IPS-18c (cell line): ENCODE measurements around the gene ZBTB45.
"Not testable (repeated sequence)": the region's sequence is repeated elsewhere in the genome, so short reads cannot be mapped to it uniquely, and the experiment has no call there.

ENCODE experiments used
- H3K4me3 ChIP-seq: 2 replicates; pipeline ENCODE4 v1.7.0; 2013; ENCODE audit warnings: low read depth, mild to moderate bottlenecking, low read length, moderate library complexity; ENCODE audit not compliant: insufficient read depth
- H3K9me3 ChIP-seq: one replicate; pipeline ENCODE4 v1.6.1; 2013; ENCODE audit warnings: mild to moderate bottlenecking, low read length, moderate library complexity; ENCODE audit not compliant: control insufficient read depth, insufficient read depth

ZBTB45 gene

GRCh38 chr19:58518256-58519086 lies 1.1 kb downstream of the ZBTB45 start:
- Histone ChIP-seq H3K4me3 (peak overlapping the region; percentile 95), H3K9me3 (peaks cover 3% of the 10 kb centered on the region)

GRCh38 chr19:58516964-58517833 lies 2.4 kb downstream of the ZBTB45 start:
- Histone ChIP-seq H3K9me3 (peaks cover 3% of the 10 kb centered on the region), H3K4me3 (no peak overlapping the region)

GRCh38 chr19:58516246-58516836 lies 3.3 kb downstream of the ZBTB45 start:
- no peak overlapping the region for H3K4me3 ChIP-seq
- H3K9me3 ChIP-seq, result peaks cover 3% of the 10 kb centered on the region

DNA sequence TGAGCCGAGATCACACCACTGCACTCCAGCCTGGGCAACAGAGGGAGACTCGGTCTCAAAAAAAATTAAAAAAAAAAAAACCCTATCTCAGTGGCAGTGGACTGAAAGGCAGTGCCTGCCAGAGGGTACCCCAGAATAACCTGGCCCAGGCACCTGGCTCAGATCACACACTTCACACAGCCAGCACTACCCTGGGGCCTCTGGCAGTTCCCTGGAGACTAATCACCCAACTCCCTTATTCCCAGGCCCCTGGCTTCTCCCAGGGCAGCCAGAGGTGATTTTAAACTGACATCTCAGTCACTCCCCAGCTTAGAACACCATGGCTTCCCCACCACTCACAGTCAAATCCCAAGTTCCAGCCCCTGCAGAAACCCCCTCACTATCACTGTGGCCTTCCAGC lies 4.4 kb downstream of the ZBTB45 start:
- 0 out of 2 replicates have a peak overlapping the region, but pooled peaks have one; percentile 32 for H3K4me3 ChIP-seq

GRCh38 chr19:58514564-58515022 lies 5.0 kb downstream of the ZBTB45 start:
- Histone ChIP-seq H3K4me3 (peak overlapping the region; percentile 45), H3K9me3 (peaks cover 3% of the 10 kb centered on the region)

More for the DNA sequence above, 4.4 kb downstream of the ZBTB45 start:
- H3K9me3 ChIP-seq, result peaks cover 3% of the 10 kb centered on the region

GRCh38 chr19:58513694-58514563 lies 5.7 kb downstream of the ZBTB45 start:
- H3K9me3 ChIP-seq, result peaks cover under 1% of the 10 kb centered on the region

DNA sequence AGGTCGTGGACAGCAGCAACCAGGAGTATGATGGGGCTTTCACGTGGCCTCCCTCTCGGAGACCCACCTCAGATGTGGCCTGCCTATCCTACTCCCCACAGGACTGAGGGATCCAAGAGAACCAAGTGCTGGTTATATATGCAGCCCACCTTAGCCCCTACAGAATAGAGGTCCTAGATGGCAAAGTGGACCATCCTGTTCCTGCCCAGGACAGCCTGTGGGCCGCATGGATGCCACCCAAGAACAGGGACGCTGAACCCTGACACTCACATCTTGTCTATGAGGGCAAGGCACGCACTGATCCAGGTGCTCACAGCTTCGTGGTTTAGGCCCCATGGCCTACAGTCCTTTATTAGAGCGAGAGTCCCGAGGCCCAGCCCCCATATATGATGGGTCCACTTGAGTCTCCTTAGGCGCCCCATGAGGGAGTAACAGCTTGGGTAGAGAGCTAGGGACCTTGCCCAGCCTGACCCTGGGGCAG lies 6.4 kb downstream of the ZBTB45 start:
- Histone ChIP-seq H3K4me3 (no peak overlapping the region; the same call in 1 of the 2 replicates), H3K9me3 (no peaks in the 10 kb centered on the region)

More at GRCh38 chr19:58513694-58514563, 5.7 kb downstream of the ZBTB45 start:
- peak overlapping the region; percentile 45 for H3K4me3 ChIP-seq

DNA sequence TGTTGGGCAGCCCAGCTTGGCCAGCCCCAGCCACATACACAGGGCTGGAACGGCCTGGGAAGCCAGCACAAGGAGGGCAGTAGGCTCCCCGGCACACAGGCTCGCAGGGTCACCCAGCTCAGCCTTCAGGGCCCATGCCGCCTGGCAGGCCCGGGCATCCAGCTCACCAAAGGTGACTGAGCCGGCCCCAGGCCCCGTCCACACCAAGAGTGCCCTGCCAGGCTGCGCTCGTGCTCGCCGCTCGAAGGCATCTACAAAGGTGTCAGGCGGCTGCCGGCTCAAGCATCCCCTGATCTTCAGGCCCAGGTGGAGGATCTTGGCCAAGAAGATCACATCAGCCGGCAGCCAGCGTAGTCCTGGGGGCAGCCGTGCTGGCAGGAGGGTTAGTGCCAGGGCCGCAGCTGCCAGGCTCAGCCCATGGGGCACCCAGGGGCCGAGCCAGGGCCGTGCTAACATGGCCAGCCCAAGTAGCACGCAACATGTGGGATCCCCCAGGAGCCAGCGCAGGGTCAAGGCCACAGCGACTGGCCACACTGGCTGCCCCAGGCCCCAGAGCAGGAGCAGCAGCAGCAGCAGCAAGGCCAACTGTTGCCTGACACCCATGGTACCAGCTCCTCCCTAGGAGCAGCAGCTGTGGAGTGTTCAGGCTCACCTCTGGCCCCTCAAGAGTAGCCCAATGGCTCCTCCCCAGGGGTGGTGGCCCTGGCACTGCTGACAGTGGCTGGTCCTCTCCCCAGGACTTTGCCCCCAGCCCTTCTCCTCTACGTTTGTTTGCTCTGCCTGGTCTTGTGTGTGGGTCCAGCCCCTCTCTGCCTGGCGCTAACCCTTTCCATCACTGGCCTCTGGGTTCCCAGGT lies 8.0 kb downstream of the ZBTB45 start, which contains the start of gene SLC27A5:
Gene SLC27A5 (minus strand): TSS at position 640 of the 856 bp plus-strand sequence. CDS start 37 bp downstream, at position 603.
- Histone ChIP-seq H3K9me3 (no peaks in the 10 kb centered on the region), H3K4me3 (no peak within 1 kb of the TSS)

- Histone ChIP-seq H3K4me3 (no peak overlapping the region), H3K9me3 (no peaks in the 10 kb centered on the region)
Observed at GRCh38 chr19:58510084-58510862, 9.3 kb downstream of the ZBTB45 start.

- H3K9me3 ChIP-seq, result no peaks in the 10 kb centered on the region
- H3K4me3 ChIP-seq, result no peak overlapping the region
Observed at GRCh38 chr19:58509731-58510083, 9.9 kb downstream of the ZBTB45 start.

GRCh38 chr19:58507602-58508223 lies 11.9 kb downstream of the ZBTB45 start:
- not testable (repeated sequence) for H3K4me3 ChIP-seq, H3K9me3 ChIP-seq

- no peaks in the 10 kb centered on the region for H3K9me3 ChIP-seq
Observed at GRCh38 chr19:58500242-58500641, 19.4 kb downstream of the ZBTB45 start.

DNA sequence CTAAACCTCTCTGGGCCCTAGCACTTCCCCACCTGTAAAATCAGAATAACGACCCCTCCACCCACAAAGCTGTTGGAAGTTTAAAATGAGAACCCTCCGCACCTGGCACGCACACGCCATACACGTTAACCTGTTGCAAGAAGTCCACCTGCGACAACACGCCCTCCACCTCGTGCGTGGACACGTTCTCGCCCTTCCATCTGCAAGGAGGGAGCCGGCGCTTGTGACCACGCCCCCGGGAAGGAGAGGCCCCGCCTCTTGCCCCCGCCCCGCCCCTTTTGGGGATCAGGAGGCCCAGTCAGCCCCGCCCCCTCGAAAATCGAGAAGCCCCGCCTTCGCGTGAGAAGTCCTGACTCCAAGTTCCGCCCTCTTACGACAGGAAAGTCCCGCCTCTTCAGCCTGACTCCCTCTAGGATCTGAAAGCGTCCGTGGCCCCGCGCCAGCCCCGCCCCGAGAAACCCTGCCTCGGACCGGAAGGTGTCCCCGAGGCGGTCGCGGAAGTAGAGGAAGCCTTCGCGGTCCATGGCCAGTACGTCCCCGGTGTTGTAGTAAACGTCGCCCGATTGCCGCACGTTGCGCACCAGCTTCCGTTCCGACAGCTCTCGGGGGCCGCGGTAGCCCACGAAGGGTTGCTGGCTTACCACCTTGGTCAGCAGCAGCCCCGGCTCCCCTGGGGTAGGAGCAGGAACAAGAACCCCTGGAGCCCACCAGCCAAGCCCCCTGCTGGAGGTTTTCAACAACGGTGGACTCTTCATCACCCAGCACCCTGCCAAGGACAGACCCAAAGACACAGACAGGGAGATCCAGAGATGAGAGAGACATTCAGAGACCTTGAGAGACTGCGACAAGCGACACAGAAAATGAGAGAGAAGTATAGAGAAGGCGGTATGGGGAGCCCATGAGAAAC lies 20.3 kb downstream of the ZBTB45 start:
- peak overlapping the region; percentile 80 for H3K4me3 ChIP-seq

More at GRCh38 chr19:58500242-58500641, 19.4 kb downstream of the ZBTB45 start:
- peak overlapping the region; percentile 76 for H3K4me3 ChIP-seq

More for the DNA sequence above, 20.3 kb downstream of the ZBTB45 start:
- no peaks in the 10 kb centered on the region for H3K9me3 ChIP-seq
